Hypothalamus (tissue), 51 donors: ENCODE data around the gene SUMF1.

Experiments
- DNase-seq, 51 donors: peaks; one replicate each; lab custom pipeline; 2025; lab: John Stamatoyannopoulos, UW

The SUMF1 gene

DNA sequence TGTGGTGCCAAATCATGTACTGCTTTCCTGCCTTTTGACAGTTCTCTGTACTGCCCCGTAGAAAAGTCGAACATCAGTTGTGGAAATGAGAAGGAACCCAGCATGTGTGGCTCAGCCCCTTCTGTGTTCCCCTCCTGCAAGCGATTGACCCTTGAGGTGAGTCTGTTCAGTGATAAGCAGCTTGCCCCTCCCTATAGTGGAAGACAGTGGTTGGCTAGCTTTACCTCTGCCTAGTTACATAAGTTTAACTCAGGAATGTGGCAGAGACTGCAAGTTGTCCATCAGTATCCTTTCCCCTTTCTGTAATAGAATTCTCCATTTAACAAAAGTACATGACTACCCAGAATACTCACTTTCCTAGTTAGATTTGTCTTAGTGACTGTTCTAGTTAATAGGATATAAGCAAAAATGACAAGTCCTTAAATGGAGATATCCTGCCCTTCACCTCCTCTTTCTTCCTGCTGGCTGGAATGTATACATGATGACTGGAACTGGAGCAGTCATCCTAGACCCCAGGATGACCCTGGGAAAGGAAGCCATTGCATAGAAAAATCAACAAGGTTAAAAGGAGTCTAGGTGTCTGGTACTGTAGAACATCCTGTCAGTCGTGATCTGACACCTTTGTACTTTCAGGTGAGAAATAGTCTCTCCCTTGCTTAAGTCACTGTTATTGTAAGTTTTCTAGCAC is 153.3 kb downstream of the SUMF1 start:
- DNase-seq: no peak

DNA sequence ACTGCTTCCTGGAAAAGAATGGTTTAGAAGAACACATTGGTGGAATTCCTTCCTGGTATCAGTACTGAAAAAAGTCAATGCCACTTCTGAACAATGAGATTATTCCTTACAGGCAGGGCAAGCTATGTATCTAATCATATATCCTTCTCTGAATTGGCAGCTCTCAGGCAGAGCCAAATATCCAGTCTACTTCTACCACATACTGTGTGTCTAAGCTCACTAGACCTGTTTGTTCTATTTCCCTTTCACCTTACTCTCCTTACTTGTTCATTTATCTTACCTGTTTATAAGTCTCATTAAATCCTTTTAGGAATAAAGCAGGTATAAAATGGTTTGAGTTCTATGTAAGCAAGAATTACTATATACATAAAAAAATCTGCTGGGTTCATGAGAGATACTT is 155.6 kb downstream of the SUMF1 start:
- no peak for DNase-seq
